ENCODE data around the gene SLITRK2.

DNA sequence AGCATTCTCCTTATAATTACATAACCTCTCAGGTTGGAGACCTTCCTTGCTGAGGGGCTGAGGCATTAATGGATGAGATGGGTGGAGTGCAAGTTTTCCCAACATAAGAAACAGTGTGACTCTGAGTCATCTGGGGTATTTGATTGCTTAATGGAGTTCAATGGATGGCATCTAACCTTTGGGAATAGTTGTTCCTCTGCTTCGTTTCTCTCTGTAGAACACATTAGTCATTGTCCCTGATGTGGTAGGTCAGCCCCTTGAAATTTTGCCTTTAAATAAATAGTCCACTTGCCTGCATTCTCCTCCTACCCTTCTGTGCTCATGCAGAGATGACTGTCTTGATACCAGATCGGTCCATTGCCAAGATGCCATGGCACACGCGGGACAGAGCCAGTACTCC, 38.6 kb downstream of the SLITRK2 start:
- TF ChIP-seq, protein P1, sequence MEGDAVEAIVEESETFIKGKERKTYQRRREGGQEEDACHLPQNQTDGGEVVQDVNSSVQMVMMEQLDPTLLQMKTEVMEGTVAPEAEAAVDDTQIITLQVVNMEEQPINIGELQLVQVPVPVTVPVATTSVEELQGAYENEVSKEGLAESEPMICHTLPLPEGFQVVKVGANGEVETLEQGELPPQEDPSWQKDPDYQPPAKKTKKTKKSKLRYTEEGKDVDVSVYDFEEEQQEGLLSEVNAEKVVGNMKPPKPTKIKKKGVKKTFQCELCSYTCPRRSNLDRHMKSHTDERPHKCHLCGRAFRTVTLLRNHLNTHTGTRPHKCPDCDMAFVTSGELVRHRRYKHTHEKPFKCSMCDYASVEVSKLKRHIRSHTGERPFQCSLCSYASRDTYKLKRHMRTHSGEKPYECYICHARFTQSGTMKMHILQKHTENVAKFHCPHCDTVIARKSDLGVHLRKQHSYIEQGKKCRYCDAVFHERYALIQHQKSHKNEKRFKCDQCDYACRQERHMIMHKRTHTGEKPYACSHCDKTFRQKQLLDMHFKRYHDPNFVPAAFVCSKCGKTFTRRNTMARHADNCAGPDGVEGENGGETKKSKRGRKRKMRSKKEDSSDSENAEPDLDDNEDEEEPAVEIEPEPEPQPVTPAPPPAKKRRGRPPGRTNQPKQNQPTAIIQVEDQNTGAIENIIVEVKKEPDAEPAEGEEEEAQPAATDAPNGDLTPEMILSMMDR (conservative IDR thresholded peaks at IDR 0.05 in 1 of 2, IDR thresholded peaks at IDR 0.05 in 1 of 2; ENCODE audit: low read depth in 1 of 2, low read length in 2 of 2): no peak
- no peak for TF ChIP-seq EZH2 (IDR thresholded peaks at IDR 0.05; ENCODE audit: low read length, missing control alignments)
